ENCODE data around the gene SH3TC1. TPM values are rescaled to one million over a fixed set of nuclear protein-coding genes. Genes with fewer than 3 reads are reported as not detected.

Gene SH3TC1
- total and polyA plus RNA-seq, 10 donors: 23.3 to 157 (median 62.0) TPM

DNA sequence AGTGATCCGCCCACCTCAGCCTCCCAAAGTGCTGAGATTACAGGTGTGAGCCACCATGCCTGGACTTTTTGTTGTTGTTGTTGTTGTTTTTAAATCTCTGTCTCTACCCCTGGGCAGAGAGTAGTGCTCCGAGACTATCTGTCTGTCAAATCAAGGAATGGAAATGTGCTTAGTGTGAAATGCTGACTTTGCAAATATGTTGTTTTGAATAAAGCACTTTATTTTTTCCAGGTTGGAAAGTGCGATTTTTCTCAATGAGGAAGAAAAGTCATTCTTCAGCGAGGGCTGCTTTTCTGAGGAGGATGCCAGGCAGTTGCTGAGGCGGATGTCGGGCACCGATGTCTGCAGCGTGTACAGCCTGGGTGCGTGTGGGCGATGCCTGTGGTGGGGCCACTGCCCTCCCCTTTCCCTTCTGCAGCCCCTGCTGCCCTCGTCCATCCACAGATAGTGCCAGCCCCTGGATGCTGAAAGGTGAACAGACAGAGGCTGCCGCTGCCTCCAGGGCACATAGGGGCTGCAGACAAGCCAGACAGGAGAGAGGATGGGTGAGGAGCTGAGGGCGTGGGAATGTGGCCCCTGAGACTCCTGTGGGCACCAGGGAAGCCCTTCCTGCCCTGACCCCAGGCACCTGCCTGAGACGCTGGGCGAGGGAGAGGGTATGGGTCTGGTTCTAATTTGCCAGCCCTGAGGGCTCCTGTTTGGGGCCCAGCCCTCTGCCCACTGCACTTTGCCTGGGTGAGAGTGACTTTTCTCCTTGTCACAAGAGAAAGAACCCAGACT, 23.7 kb downstream of the SH3TC1 start:
- H3K9me3 ChIP-seq: no peaks in the 10 kb centered on the region
- 93 to 96% (median 94%) methylated on average over 12 to 15 of the region's 15 CpGs for WGBS, 5 donors
- DNase-seq: no peak
- TF ChIP-seq CTCF (IDR thresholded peaks at IDR 0.05 in 8 of 11, conservative IDR thresholded peaks at IDR 0.05 in 3 of 11) (no peak), POLR2AphosphoS5 (IDR thresholded peaks at IDR 0.05) (peak in 1 of 3 donors; percentile 30)
- no peak overlapping the region for H3K4me3 ChIP-seq
- peaks cover 5 to 72% (median 40%) of the 10 kb centered on the region in 6 donors for H3K4me1 ChIP-seq
- intact Hi-C loops (cut with DNase I; ENCODE audit: low total_unique reads): no loop called here
- peaks cover 0 to 95% (median 69%) of the 10 kb centered on the region in 6 donors for H3K36me3 ChIP-seq
- no peaks in the 10 kb centered on the region for H3K27me3 ChIP-seq (replicated peaks in 1 of 7)
- peak overlapping the region in 5 of 8 donors; percentile 49 to 89 (median 79) for H3K27ac ChIP-seq

DNA sequence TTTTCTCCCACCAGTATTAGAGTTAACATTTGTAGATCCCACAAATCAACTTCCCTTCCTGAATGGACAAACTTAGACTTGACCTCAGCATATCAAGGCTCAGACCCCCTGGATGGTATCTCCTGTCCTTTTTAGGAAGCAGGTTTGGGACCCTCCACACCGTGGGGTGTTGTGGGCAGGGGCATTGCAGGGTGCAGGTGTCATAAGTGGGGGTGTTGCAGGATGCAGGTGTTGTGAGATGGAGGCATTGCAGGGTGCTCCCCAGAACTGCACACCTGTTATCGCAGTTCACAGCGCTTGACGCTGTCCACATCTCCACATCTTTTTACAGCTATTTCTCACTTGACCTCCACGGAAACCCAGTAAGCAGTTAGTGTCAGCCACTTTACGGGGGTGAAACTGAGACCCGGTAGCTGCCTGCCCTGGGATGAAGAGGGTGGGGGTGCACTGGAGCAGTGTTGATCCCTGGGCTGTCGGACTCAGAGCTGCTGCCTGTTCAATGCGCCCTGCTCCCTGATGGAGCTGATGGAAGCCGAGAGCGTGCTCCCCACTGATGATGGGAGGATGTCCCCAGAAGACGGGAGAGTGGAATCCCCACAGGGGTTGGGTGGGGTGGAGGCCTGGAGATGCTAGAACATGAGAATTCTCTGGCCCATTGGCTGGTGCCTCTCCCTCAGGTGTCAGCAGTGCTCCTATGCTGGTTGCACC, 25.3 kb downstream of the SH3TC1 start:
- Histone ChIP-seq H3K27me3 (replicated peaks in 1 of 7) (no peaks in the 10 kb centered on the region), H3K4me3 (no peak overlapping the region), H3K36me3 (peaks cover 0 to 91% (median 57%) of the 10 kb centered on the region in 6 donors), H3K27ac (peak overlapping the region in 2 of 8 donors; percentile 4 to 32), H3K9me3 (no peaks in the 10 kb centered on the region), H3K4me1 (peaks cover 18 to 88% (median 54%) of the 10 kb centered on the region in 6 donors)
- TF ChIP-seq POLR2A (IDR thresholded peaks at IDR 0.05): no peak
- TF ChIP-seq CTCF (IDR thresholded peaks at IDR 0.05 in 8 of 11, conservative IDR thresholded peaks at IDR 0.05 in 3 of 11): no peak
- TF ChIP-seq POLR2AphosphoS5 (IDR thresholded peaks at IDR 0.05): no peak
- DNase-seq: peak; percentile 70
- intact Hi-C loops (cut with DNase I; ENCODE audit: low total_unique reads): no loop called here
- 67 to 83% (median 73%) methylated on average over 11 to 12 of the region's 12 CpGs for WGBS, 5 donors

DNA sequence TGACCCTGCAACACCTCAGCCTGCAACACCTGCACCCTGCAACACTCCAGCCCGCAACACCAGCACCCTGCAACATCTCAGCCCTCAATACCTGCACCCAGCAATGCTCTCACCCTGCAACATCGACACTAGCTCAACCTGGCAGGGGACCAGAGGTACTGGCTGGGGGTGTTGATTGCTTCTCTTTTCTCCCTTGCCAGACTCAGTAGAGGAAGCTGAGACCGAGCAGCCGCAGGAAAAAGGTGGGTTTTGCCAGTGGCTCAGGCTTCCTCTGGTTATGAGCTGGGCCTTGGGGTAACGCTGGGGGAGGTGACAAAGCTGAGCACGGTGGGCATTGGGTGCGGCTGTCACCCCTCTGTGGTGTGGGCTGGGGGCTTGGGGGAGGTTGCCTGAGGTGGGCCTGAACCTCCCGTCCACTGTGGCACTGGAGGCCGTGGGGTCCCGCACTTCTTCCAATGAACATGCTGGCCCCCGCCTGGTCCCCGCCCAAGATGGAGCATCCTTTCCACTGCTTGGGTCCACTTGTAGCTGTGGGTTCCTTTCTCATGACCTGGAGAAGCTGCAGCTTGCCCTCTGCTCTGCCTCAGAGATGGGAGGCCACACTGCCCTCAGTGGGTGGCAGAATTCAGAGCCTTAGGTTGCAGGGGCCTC, 26.0 kb downstream of the SH3TC1 start:
- peaks cover 0 to 84% (median 50%) of the 10 kb centered on the region in 6 donors for H3K36me3 ChIP-seq
- intact Hi-C loops (cut with DNase I; ENCODE audit: low total_unique reads): no loop called here
- H3K27ac ChIP-seq: peak overlapping the region in 2 of 8 donors; percentile 20 to 32
- peak; percentile 72 for DNase-seq
- no peaks in the 10 kb centered on the region for H3K27me3 ChIP-seq (replicated peaks in 1 of 7)
- peaks cover 18 to 92% (median 60%) of the 10 kb centered on the region in 6 donors for H3K4me1 ChIP-seq
- no peak overlapping the region for H3K4me3 ChIP-seq
- no peaks in the 10 kb centered on the region for H3K9me3 ChIP-seq
- WGBS, 5 donors: 28 to 68% (median 47%) methylated on average over 9 to 12 of the region's 12 CpGs
- TF ChIP-seq POLR2AphosphoS5 (IDR thresholded peaks at IDR 0.05) (peak; percentile 23 to 28 (median 27)), POLR2A (IDR thresholded peaks at IDR 0.05) (no peak)

GRCh38 chr4:8225706-8226443, 26.8 kb downstream of the SH3TC1 start:
- no peaks in the 10 kb centered on the region for H3K27me3 ChIP-seq (replicated peaks in 1 of 7)
- intact Hi-C loops (cut with DNase I; ENCODE audit: low total_unique reads): no loop called here
- peaks cover 0 to 79% (median 43%) of the 10 kb centered on the region in 6 donors for H3K36me3 ChIP-seq
- no peak overlapping the region for H3K4me3 ChIP-seq
- H3K9me3 ChIP-seq: no peaks in the 10 kb centered on the region
- DNase-seq: peak; percentile 62
- WGBS, 5 donors: 80 to 87% (median 84%) methylated on average over 8 to 10 of the region's 10 CpGs
- peaks cover 18 to 91% (median 67%) of the 10 kb centered on the region in 6 donors for H3K4me1 ChIP-seq
- TF ChIP-seq POLR2A (IDR thresholded peaks at IDR 0.05) (no peak), CTCF (IDR thresholded peaks at IDR 0.05 in 8 of 11, conservative IDR thresholded peaks at IDR 0.05 in 3 of 11) (no peak), POLR2AphosphoS5 (IDR thresholded peaks at IDR 0.05) (no peak)
- H3K27ac ChIP-seq: peak overlapping the region in 2 of 8 donors; percentile 20 to 85
